GM11168 (cell line): Measurements from ENCODE around the gene GFOD1.

ENCODE experiments used
- in situ Hi-C: fragments of 300-500 bp; cut with MboI; formaldehyde crosslinking; loops from one replicate; pipeline ENCODE4 v1.12.0; 2022; ENCODE audit warnings: low sequenced_read_pairs; ENCODE audit not compliant: unreplicated experiment

The GFOD1 gene

GRCh38 chr6:13339863-13340630, 147.4 kb downstream of the GFOD1 start:
- in situ Hi-C loops: loop anchor here (5.0 to 10.0 kb wide), 3 partner anchors 145 to 435 kb away; no protein-coding TSS in a partner anchor

- in situ Hi-C loops: loop anchor here (10.0 kb wide), 2 partner anchors 143 to 433 kb away; no protein-coding TSS in a partner anchor
Observed at GRCh38 chr6:13338038-13338437, 149.4 kb downstream of the GFOD1 start.

GRCh38 chr6:13336553-13336952, 150.8 kb downstream of the GFOD1 start:
- in situ Hi-C loops: loop anchor here (10.0 kb wide), 2 partner anchors 142 to 432 kb away; no protein-coding TSS in a partner anchor

- in situ Hi-C loops: loop anchor here (10.0 kb wide), 2 partner anchors 140 to 430 kb away; no protein-coding TSS in a partner anchor
Observed at GRCh38 chr6:13334953-13335352, 152.4 kb downstream of the GFOD1 start.

- in situ Hi-C loops: loop anchor here (10.0 kb wide), 2 partner anchors 138 to 428 kb away; no protein-coding TSS in a partner anchor
Observed at GRCh38 chr6:13332349-13332706, 155.1 kb downstream of the GFOD1 start.

GRCh38 chr6:13331516-13332348, 155.7 kb downstream of the GFOD1 start:
- in situ Hi-C loops: loop anchor here (10.0 kb wide), 2 partner anchors 137 to 427 kb away; no protein-coding TSS in a partner anchor

- in situ Hi-C loops: loop anchor here (10.0 kb wide), 1 partner anchor 104 kb away; no protein-coding TSS in a partner anchor
Observed at GRCh38 chr6:13328875-13329183, 158.6 kb downstream of the GFOD1 start.

- in situ Hi-C loops: loop anchor here (10.0 kb wide), 1 partner anchor 103 kb away; no protein-coding TSS in a partner anchor
Observed at GRCh38 chr6:13328076-13328874, 159.1 kb downstream of the GFOD1 start, which contains the start of gene TBC1D7. TSS of gene TBC1D7 (minus strand) at chr6:13328537. CDS start at chr6:13326898, 1,639 bp downstream.

- in situ Hi-C loops: loop anchor here (10.0 kb wide), 1 partner anchor 103 kb away; no protein-coding TSS in a partner anchor
Observed at GRCh38 chr6:13327691-13328075, 159.7 kb downstream of the GFOD1 start.

GRCh38 chr6:13326031-13326586, 161.3 kb downstream of the GFOD1 start:
- in situ Hi-C loops: loop anchor here (10.0 kb wide), 1 partner anchor 101 kb away; no protein-coding TSS in a partner anchor

GRCh38 chr6:13319891-13320564, 167.4 kb downstream of the GFOD1 start:
- in situ Hi-C loops: loop anchor here (10.0 kb wide), 1 partner anchor 95 kb away; no protein-coding TSS in a partner anchor

- in situ Hi-C loops: no loop called here
Observed at GRCh38 chr6:13318821-13319220, 168.6 kb downstream of the GFOD1 start.

- in situ Hi-C loops: no loop called here
Observed at GRCh38 chr6:13315896-13316295, 171.5 kb downstream of the GFOD1 start.

- in situ Hi-C loops: no loop called here
Observed at GRCh38 chr6:13314806-13315205, 172.6 kb downstream of the GFOD1 start.

GRCh38 chr6:13311155-13311554, 176.2 kb downstream of the GFOD1 start:
- in situ Hi-C loops: no loop called here

- in situ Hi-C loops: no loop called here
Observed at GRCh38 chr6:13308332-13308731, 179.1 kb downstream of the GFOD1 start.
